ENCODE measurements around the gene CYP2A7.
"Not testable (repeated sequence)": the region's sequence is repeated elsewhere in the genome, so short reads cannot be mapped to it uniquely, and the experiment has no call there.

DNA sequence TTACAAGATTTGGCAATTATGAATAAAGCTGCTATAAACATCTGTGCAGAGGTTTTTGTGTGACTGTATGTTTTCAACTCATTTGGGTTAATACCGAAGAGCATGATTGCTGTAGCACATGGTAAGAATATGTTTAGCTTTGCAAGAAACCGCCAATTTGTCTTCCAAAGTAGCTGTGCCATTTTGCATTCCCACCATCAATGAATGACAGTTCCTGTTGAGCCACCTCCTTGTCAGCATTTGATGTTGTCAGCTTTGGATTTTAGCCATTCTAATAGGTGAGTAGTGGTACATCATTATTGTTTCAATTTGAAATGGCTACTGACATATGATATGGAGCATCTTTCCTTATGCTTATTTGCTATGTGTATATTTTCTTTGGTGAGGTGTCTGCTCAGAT, 8.2 kb downstream of the CYP2A7 start:
- TF ChIP-seq CTCF (IDR thresholded peaks at IDR 0.05); ZFX (IDR thresholded peaks at IDR 0.05; ENCODE audit: borderline replicate concordance): not testable (repeated sequence)
